MM.1S (cell line): ENCODE data around the gene TUBB2A.

ENCODE experiments used
- DNase-seq: peaks from one replicate; pipeline ENCODE4 v3.0.0-alpha.2; 2015
- H2AFZ ChIP-seq: fragments of 300-600 bp; sonication (generic); 2 replicates; pipeline ENCODE4 v1.6.0; 2016; ENCODE audit warnings: antibody characterized with exemption, low read length
- H3F3A ChIP-seq: fragments of 300-600 bp; sonication (generic); 2 replicates; pipeline ENCODE4 v1.6.1; 2016; ENCODE audit warnings: mild to moderate bottlenecking, antibody characterized with exemption, low read length, moderate library complexity, mixed read lengths; ENCODE audit not compliant: insufficient read depth
- H3K27ac ChIP-seq: fragments of 300-600 bp; sonication (generic); 2 replicates; pipeline ENCODE4 v1.5.1; 2016; ENCODE audit warnings: mild to moderate bottlenecking, low read length
- H3K27me3 ChIP-seq: fragments of 300-600 bp; sonication (generic); replicated peaks from 2 replicates; pipeline ENCODE4 v1.6.0; 2016; ENCODE audit warnings: low read length; ENCODE audit not compliant: insufficient read depth
- H3K36me3 ChIP-seq: fragments of 300-600 bp; sonication (generic); replicated peaks from 2 replicates; pipeline ENCODE4 v1.6.1; 2016; ENCODE audit warnings: mild to moderate bottlenecking, low read length, mixed read lengths; ENCODE audit not compliant: insufficient read depth
- H3K4me1 ChIP-seq: fragments of 300-600 bp; sonication (generic); 2 replicates; pipeline ENCODE4 v1.6.1; 2016; ENCODE audit warnings: low read length, mixed read lengths
- H3K4me2 ChIP-seq: fragments of 300-600 bp; sonication (generic); 2 replicates; pipeline ENCODE4 v1.6.0; 2016; ENCODE audit warnings: low read depth, low read length
- H3K4me3 ChIP-seq: fragments of 300-600 bp; sonication (generic); 2 replicates; pipeline ENCODE4 v1.5.1; 2016; ENCODE audit warnings: low read length, mixed read lengths
- H3K79me2 ChIP-seq: fragments of 300-600 bp; sonication (generic); 2 replicates; pipeline ENCODE4 v1.6.1; 2016; ENCODE audit warnings: mixed run types, low read length, mixed read lengths
- H3K9ac ChIP-seq: fragments of 300-600 bp; sonication (generic); 2 replicates; pipeline ENCODE4 v1.6.1; 2016; ENCODE audit warnings: low read length, mixed read lengths
- H3K9me2 ChIP-seq: fragments of 300-600 bp; sonication (generic); replicated peaks from 2 replicates; pipeline ENCODE4 v1.6.1; 2016; ENCODE audit warnings: mild to moderate bottlenecking, low read length, mixed read lengths; ENCODE audit not compliant: insufficient read depth
- H3K9me3 ChIP-seq: fragments of 300-600 bp; sonication (generic); replicated peaks from 2 replicates; pipeline ENCODE4 v1.6.1; 2016; ENCODE audit warnings: mild to moderate bottlenecking, low read length, mixed read lengths; ENCODE audit not compliant: insufficient read depth
- H4K20me1 ChIP-seq: fragments of 300-600 bp; sonication (generic); 2 replicates; pipeline ENCODE4 v1.6.1; 2016; ENCODE audit warnings: mild to moderate bottlenecking, low read length, moderate library complexity, mixed read lengths; ENCODE audit not compliant: insufficient read depth
- CTCF ChIP-seq: fragments of 300-600 bp; sonication (generic); IDR thresholded peaks from 2 replicates; pipeline ENCODE4 v1.5.1; 2016; ENCODE audit warnings: antibody characterized with exemption, low read length, mixed read lengths
- EZH2 ChIP-seq: fragments of 300-600 bp; sonication (generic); optimal IDR thresholded peaks from 2 replicates; pipeline ENCODE3; 2017; ENCODE audit warnings: low read depth, mild to moderate bottlenecking, antibody characterized with exemption, low read length, mixed read lengths
- EZH2phosphoT487 ChIP-seq: fragments of 300-600 bp; sonication (generic); IDR thresholded peaks from 2 replicates; pipeline ENCODE4 v1.6.1; 2018; ENCODE audit warnings: antibody characterized with exemption, low read length

TUBB2A gene

DNA sequence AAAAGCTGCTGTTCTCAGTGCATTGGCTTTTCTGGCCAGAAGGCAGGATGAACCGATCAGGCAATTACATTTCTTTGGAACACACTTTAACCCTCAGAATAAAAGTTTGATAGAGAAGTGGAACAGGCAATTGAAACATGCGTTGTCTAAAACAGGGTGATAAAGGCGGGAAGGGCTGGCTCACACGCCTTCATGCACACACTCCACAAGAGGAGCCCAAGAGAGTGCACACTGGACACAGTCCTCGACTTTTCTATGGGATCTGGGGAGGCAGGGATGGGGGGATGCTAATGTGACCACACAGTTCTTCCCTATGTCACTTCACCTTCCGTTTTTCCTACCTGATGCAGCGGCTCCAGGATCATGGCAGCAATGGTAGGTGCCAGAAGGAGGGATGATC, 30.9 kb upstream of the TUBB2A start:
- no peak for DNase-seq
- no peak overlapping the region for H3K4me2 ChIP-seq
- H3K36me3 ChIP-seq: no peaks in the 10 kb centered on the region
- no peaks in the 10 kb centered on the region for H3F3A ChIP-seq
- H3K4me1 ChIP-seq: no peaks in the 10 kb centered on the region
- H3K4me3 ChIP-seq: no peak overlapping the region
- H3K79me2 ChIP-seq: no peaks in the 10 kb centered on the region
- TF ChIP-seq EZH2phosphoT487 (no peak), CTCF (no peak), EZH2 (no peak)
- H3K27me3 ChIP-seq: no peaks in the 10 kb centered on the region
- no peaks in the 10 kb centered on the region for H4K20me1 ChIP-seq
- no peak overlapping the region for H3K9ac ChIP-seq
- H3K27ac ChIP-seq: no peak overlapping the region
- no peaks in the 10 kb centered on the region for H3K9me3 ChIP-seq
- no peak overlapping the region for H2AFZ ChIP-seq
- H3K9me2 ChIP-seq: no peaks in the 10 kb centered on the region

GRCh38 chr6:3186974-3187382, 29.6 kb upstream of the TUBB2A start:
- Histone ChIP-seq H3K27ac (no peak overlapping the region), H3K4me1 (no peaks in the 10 kb centered on the region), H3K79me2 (no peaks in the 10 kb centered on the region), H3K9me3 (no peaks in the 10 kb centered on the region), H4K20me1 (no peaks in the 10 kb centered on the region), H3K9me2 (no peaks in the 10 kb centered on the region), H3K27me3 (no peaks in the 10 kb centered on the region), H3K4me3 (no peak overlapping the region), H3F3A (no peaks in the 10 kb centered on the region), H2AFZ (no peak overlapping the region), H3K4me2 (no peak overlapping the region), H3K9ac (no peak overlapping the region), H3K36me3 (no peaks in the 10 kb centered on the region)
- no peak for DNase-seq
- TF ChIP-seq CTCF (no peak), EZH2phosphoT487 (no peak), EZH2 (no peak)

DNA sequence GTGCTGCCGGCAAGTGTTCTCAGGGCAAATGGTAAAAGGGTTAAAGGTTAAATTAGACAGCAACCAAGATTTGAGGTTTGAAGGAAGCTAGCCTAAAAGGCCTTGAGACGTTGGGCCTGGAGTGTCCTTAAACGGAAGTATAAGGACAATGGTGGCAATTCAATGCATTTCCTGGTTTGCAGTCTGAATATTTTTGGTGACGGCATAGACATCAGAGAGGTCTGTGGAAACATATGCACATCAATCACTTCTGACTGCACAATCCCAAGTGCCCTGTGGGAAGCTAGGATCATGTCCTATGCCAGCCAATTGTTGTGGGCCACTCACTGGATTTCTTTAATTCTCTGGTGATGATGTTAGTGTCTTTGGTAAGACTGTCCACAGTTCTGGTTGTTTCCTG, 25.7 kb upstream of the TUBB2A start:
- no peak overlapping the region for H3K4me2 ChIP-seq
- no peaks in the 10 kb centered on the region for H3K9me2 ChIP-seq

More for the DNA sequence above, 25.7 kb upstream of the TUBB2A start:
- Histone ChIP-seq H2AFZ (no peak overlapping the region), H3K4me1 (no peaks in the 10 kb centered on the region), H3K27me3 (no peaks in the 10 kb centered on the region), H3K36me3 (no peaks in the 10 kb centered on the region), H3K79me2 (no peaks in the 10 kb centered on the region), H4K20me1 (no peaks in the 10 kb centered on the region), H3K9ac (no peak overlapping the region), H3K4me3 (no peak overlapping the region), H3K9me3 (no peaks in the 10 kb centered on the region), H3K27ac (no peak overlapping the region), H3F3A (no peaks in the 10 kb centered on the region)
- DNase-seq: no peak
- TF ChIP-seq EZH2phosphoT487 (no peak), CTCF (no peak), EZH2 (no peak)
